ENCODE data around the gene PRRC2B. TPM values are rescaled to one million over a fixed set of nuclear protein-coding genes. Genes with fewer than 3 reads are reported as not detected.

Gene PRRC2B
- total and polyA plus RNA-seq, 5 donors from 2014 or later, result 8.1 to 239 (median 10.0) TPM

GRCh38 chr9:131405858-131406537 lies 12.1 kb downstream of the PRRC2B start:
- peak overlapping the region; percentile 81 for H3K4me3 ChIP-seq (ENCODE audit: low read depth, low read length)
- Mint-ChIP-seq H3K4me3 (peak overlapping the region; percentile 66 to 86 (median 80)), H3K4me1 (peaks cover 43 to 95% (median 77%) of the 10 kb centered on the region in 4 donors), H3K27ac (peak overlapping the region; percentile 50 to 89 (median 63)), H3K9me3 (no peaks in the 10 kb centered on the region), H3K27me3 (no peaks in the 10 kb centered on the region), H3K36me3 (peaks cover 13% of the 10 kb centered on the region)
- H3K9me3 ChIP-seq (ENCODE audit: control insufficient read depth in 2 of 2, low read length in 2 of 2), result no peaks in the 10 kb centered on the region
- H3K4me1 ChIP-seq (ENCODE audit: control insufficient read depth, insufficient read depth, low read length, poor library complexity, severe bottlenecking), result peaks cover 92% of the 10 kb centered on the region
- H3K27me3 ChIP-seq (ENCODE audit: control insufficient read depth, insufficient read depth, low read length), result no peaks in the 10 kb centered on the region
- DNase-seq (peak in 1 of 3 donors; percentile 55), ATAC-seq (ENCODE audit: low read depth in 2 of 2) (peak; percentile 25 to 28)
- peak overlapping the region; percentile 60 for H3K27ac ChIP-seq (ENCODE audit: insufficient read depth, low read length, poor library complexity, severe bottlenecking)
- H3K36me3 ChIP-seq (ENCODE audit: control insufficient read depth, insufficient read depth, low read length), result peaks cover 5% of the 10 kb centered on the region

- Histone ChIP-seq H3K4me1 (ENCODE audit: control insufficient read depth, insufficient read depth, low read length, poor library complexity, severe bottlenecking) (peaks cover 90% of the 10 kb centered on the region), H3K36me3 (ENCODE audit: control insufficient read depth, insufficient read depth, low read length) (peaks cover 5% of the 10 kb centered on the region), H3K4me3 (ENCODE audit: low read depth, low read length) (peak overlapping the region; percentile 81), H3K27ac (ENCODE audit: insufficient read depth, low read length, poor library complexity, severe bottlenecking) (peak overlapping the region; percentile 60), H3K27me3 (ENCODE audit: control insufficient read depth, insufficient read depth, low read length) (no peaks in the 10 kb centered on the region), H3K9me3 (ENCODE audit: control insufficient read depth in 2 of 2, low read length in 2 of 2) (no peaks in the 10 kb centered on the region)
- Mint-ChIP-seq H3K4me3 (peak overlapping the region; percentile 66 to 86 (median 80)), H3K9me3 (no peaks in the 10 kb centered on the region), H3K27me3 (no peaks in the 10 kb centered on the region), H3K4me1 (peaks cover 43 to 95% (median 78%) of the 10 kb centered on the region in 4 donors), H3K36me3 (peaks cover 13% of the 10 kb centered on the region), H3K27ac (peak overlapping the region; percentile 50 to 89 (median 87))
- DNase-seq (peak in 1 of 3 donors; percentile 51), ATAC-seq (ENCODE audit: low read depth in 2 of 2) (peak; percentile 25 to 31)
Measured at GRCh38 chr9:131406563-131407436, 12.9 kb downstream of the PRRC2B start.

GRCh38 chr9:131407717-131408195 lies 13.9 kb downstream of the PRRC2B start:
- Mint-ChIP-seq H3K4me3 (peak overlapping the region; percentile 66 to 86 (median 80)), H3K27me3 (no peaks in the 10 kb centered on the region), H3K9me3 (no peaks in the 10 kb centered on the region), H3K27ac (peak overlapping the region; percentile 32 to 89 (median 87)), H3K36me3 (peaks cover 11% of the 10 kb centered on the region), H3K4me1 (peaks cover 45 to 95% (median 77%) of the 10 kb centered on the region in 4 donors)
- peaks cover 3% of the 10 kb centered on the region for H3K36me3 ChIP-seq (ENCODE audit: control insufficient read depth, insufficient read depth, low read length)
- ATAC-seq (ENCODE audit: low read depth in 2 of 2), result peak; percentile 53 to 65
- peaks cover 82% of the 10 kb centered on the region for H3K4me1 ChIP-seq (ENCODE audit: control insufficient read depth, insufficient read depth, low read length, poor library complexity, severe bottlenecking)
- H3K27me3 ChIP-seq (ENCODE audit: control insufficient read depth, insufficient read depth, low read length), result no peaks in the 10 kb centered on the region
- peak overlapping the region; percentile 48 for H3K27ac ChIP-seq (ENCODE audit: insufficient read depth, low read length, poor library complexity, severe bottlenecking)
- peak in 2 of 3 donors; percentile 13 to 56 for DNase-seq
- H3K9me3 ChIP-seq (ENCODE audit: control insufficient read depth in 2 of 2, low read length in 2 of 2), result no peaks in the 10 kb centered on the region
- peak overlapping the region; percentile 81 for H3K4me3 ChIP-seq (ENCODE audit: low read depth, low read length)

GRCh38 chr9:131409458-131409992 lies 15.6 kb downstream of the PRRC2B start:
- H3K4me1 ChIP-seq (ENCODE audit: control insufficient read depth, insufficient read depth, low read length, poor library complexity, severe bottlenecking), result peaks cover 77% of the 10 kb centered on the region
- peaks cover 45 to 99% (median 84%) of the 10 kb centered on the region in 4 donors for H3K4me1 Mint-ChIP-seq
- peak overlapping the region; percentile 62 to 95 (median 75) for H3K27ac Mint-ChIP-seq
- peaks cover 11% of the 10 kb centered on the region for H3K36me3 Mint-ChIP-seq
- no peaks in the 10 kb centered on the region for H3K27me3 ChIP-seq (ENCODE audit: control insufficient read depth, insufficient read depth, low read length)
- H3K27me3 Mint-ChIP-seq, result no peaks in the 10 kb centered on the region
- H3K36me3 ChIP-seq (ENCODE audit: control insufficient read depth, insufficient read depth, low read length), result no peaks in the 10 kb centered on the region
- H3K27ac ChIP-seq (ENCODE audit: insufficient read depth, low read length, poor library complexity, severe bottlenecking), result no peak overlapping the region
- peak overlapping the region; percentile 70 to 86 (median 79) for H3K4me3 Mint-ChIP-seq
- H3K9me3 Mint-ChIP-seq, result no peaks in the 10 kb centered on the region
- no peak for ATAC-seq (ENCODE audit: low read depth in 2 of 2)
- DNase-seq, result no peak
- H3K9me3 ChIP-seq (ENCODE audit: control insufficient read depth in 2 of 2, low read length in 2 of 2), result no peaks in the 10 kb centered on the region
- H3K4me3 ChIP-seq (ENCODE audit: low read depth, low read length), result peak overlapping the region; percentile 63

- Mint-ChIP-seq H3K4me1 (peaks cover 39 to 99% (median 81%) of the 10 kb centered on the region in 4 donors), H3K9me3 (no peaks in the 10 kb centered on the region), H3K36me3 (peaks cover 15% of the 10 kb centered on the region), H3K4me3 (peak overlapping the region; percentile 70 to 86 (median 79)), H3K27ac (peak overlapping the region; percentile 62 to 95 (median 75)), H3K27me3 (no peaks in the 10 kb centered on the region)
- DNase-seq (peak; percentile 26 to 73 (median 35)), ATAC-seq (ENCODE audit: low read depth in 2 of 2) (peak; percentile 30)
- peak overlapping the region; percentile 63 for H3K4me3 ChIP-seq (ENCODE audit: low read depth, low read length)
- no peaks in the 10 kb centered on the region for H3K9me3 ChIP-seq (ENCODE audit: control insufficient read depth in 2 of 2, low read length in 2 of 2)
- H3K36me3 ChIP-seq (ENCODE audit: control insufficient read depth, insufficient read depth, low read length), result peaks cover 2% of the 10 kb centered on the region
- H3K27ac ChIP-seq (ENCODE audit: insufficient read depth, low read length, poor library complexity, severe bottlenecking), result peak overlapping the region; percentile 53
- H3K27me3 ChIP-seq (ENCODE audit: control insufficient read depth, insufficient read depth, low read length), result no peaks in the 10 kb centered on the region
- H3K4me1 ChIP-seq (ENCODE audit: control insufficient read depth, insufficient read depth, low read length, poor library complexity, severe bottlenecking), result peaks cover 71% of the 10 kb centered on the region
Measured at GRCh38 chr9:131410044-131410491, 16.2 kb downstream of the PRRC2B start.

- peaks cover 36 to 96% (median 77%) of the 10 kb centered on the region in 4 donors for H3K4me1 Mint-ChIP-seq
- Histone ChIP-seq H3K4me1 (ENCODE audit: control insufficient read depth, insufficient read depth, low read length, poor library complexity, severe bottlenecking) (peaks cover 66% of the 10 kb centered on the region), H3K27me3 (ENCODE audit: control insufficient read depth, insufficient read depth, low read length) (no peaks in the 10 kb centered on the region), H3K9me3 (ENCODE audit: control insufficient read depth in 2 of 2, low read length in 2 of 2) (no peaks in the 10 kb centered on the region), H3K27ac (ENCODE audit: insufficient read depth, low read length, poor library complexity, severe bottlenecking) (peak overlapping the region; percentile 15), H3K4me3 (ENCODE audit: low read depth, low read length) (no peak overlapping the region), H3K36me3 (ENCODE audit: control insufficient read depth, insufficient read depth, low read length) (peaks cover 2% of the 10 kb centered on the region)
- ATAC-seq (ENCODE audit: low read depth in 2 of 2) (no peak), DNase-seq (no peak)
- peaks cover 15% of the 10 kb centered on the region for H3K36me3 Mint-ChIP-seq
- no peaks in the 10 kb centered on the region for H3K9me3 Mint-ChIP-seq
- no peaks in the 10 kb centered on the region for H3K27me3 Mint-ChIP-seq
- peak overlapping the region; percentile 69 to 72 (median 71) for H3K27ac Mint-ChIP-seq
- H3K4me3 Mint-ChIP-seq, result peak overlapping the region in 2 of 4 donors; percentile 2 to 4
Measured at GRCh38 chr9:131411719-131412681, 18.1 kb downstream of the PRRC2B start.

Data from CD4-positive, CD25-positive, alpha-beta regulatory T cell (primary cell).